ENCODE data around the gene NHSL2.

Gene NHSL2

GRCh38 chrX:72182924-72183323, 272.3 kb downstream of the NHSL2 start:
- DNase-seq (ENCODE audit: low spot score), result no peak

GRCh38 chrX:72201836-72202536, 291.3 kb downstream of the NHSL2 start:
- DNase-seq (ENCODE audit: low spot score), result no peak
